AG09319 (cell line): Measurements from ENCODE around the gene MYOZ3.

ENCODE experiments used
- DNase-seq: peaks from one replicate; pipeline ENCODE4 v3.0.0-alpha.2; 2010; ENCODE audit warnings: low read depth; ENCODE audit errors: extremely low read depth
- CTCF ChIP-seq: IDR thresholded peaks from 2 replicates; pipeline ENCODE4 v1.5.1; 2011; ENCODE audit warnings: low read depth, mild to moderate bottlenecking, inconsistent platforms, low read length, moderate library complexity

MYOZ3 gene

GRCh38 chr5:150651382-150651781 lies 9.7 kb upstream of the MYOZ3 start:
- no peak for DNase-seq
- TF ChIP-seq CTCF: no peak

GRCh38 chr5:150651924-150652671 lies 9.0 kb upstream of the MYOZ3 start:
- TF ChIP-seq CTCF: no peak
- no peak for DNase-seq

GRCh38 chr5:150653145-150653761 lies 7.8 kb upstream of the MYOZ3 start:
- DNase-seq: no peak
- TF ChIP-seq CTCF: peak; percentile 41

- DNase-seq: no peak
Observed at GRCh38 chr5:150653762-150654556, 7.1 kb upstream of the MYOZ3 start.

GRCh38 chr5:150655221-150655620 lies 5.8 kb upstream of the MYOZ3 start:
- no peak for DNase-seq
- no peak for TF ChIP-seq CTCF

More at GRCh38 chr5:150653762-150654556, 7.1 kb upstream of the MYOZ3 start:
- TF ChIP-seq CTCF: no peak

- no peak for DNase-seq
Observed at GRCh38 chr5:150656191-150657132, 4.6 kb upstream of the MYOZ3 start.

More at GRCh38 chr5:150656191-150657132, 4.6 kb upstream of the MYOZ3 start:
- peak; percentile 53 for TF ChIP-seq CTCF
